T-helper 1 cell (primary cell): ENCODE results near the gene ADGRV1.

ENCODE experiments used
- DNase-seq, 5 donors: peaks; one replicate each; pipeline ENCODE4 v3.0.0-alpha.2; 2012 to 2020

Gene ADGRV1

DNA sequence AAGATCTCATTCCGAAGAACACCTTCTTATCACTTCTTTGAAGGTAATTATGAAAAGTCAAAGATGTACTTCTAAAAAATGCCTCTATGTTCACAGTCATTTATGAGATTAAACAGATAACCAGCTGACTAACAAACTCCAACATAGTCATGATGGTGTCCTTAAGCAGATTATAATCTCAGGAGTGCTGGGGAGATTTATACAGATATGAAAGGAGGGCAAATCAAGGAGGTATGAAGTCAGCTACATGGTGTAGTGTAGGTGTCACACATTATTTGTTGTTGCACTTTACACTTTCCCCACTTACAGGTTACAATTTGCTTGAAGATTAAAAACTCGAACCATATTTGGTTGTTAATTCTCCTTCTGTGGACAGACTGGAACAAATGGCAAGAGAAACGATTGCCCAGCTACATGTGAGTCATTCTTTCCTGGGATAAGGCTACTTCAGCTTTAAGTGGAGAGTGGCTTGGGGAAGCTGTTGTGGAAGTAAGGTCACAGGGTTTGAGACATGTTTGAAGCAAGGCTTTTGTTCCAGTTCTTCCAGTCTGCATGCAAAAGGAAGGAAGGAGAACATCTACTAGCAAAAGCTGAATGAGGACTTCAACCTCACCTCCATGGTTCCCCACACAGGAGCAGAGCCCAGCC lies 320.1 kb downstream of the ADGRV1 start:
- DNase-seq: no peak

DNA sequence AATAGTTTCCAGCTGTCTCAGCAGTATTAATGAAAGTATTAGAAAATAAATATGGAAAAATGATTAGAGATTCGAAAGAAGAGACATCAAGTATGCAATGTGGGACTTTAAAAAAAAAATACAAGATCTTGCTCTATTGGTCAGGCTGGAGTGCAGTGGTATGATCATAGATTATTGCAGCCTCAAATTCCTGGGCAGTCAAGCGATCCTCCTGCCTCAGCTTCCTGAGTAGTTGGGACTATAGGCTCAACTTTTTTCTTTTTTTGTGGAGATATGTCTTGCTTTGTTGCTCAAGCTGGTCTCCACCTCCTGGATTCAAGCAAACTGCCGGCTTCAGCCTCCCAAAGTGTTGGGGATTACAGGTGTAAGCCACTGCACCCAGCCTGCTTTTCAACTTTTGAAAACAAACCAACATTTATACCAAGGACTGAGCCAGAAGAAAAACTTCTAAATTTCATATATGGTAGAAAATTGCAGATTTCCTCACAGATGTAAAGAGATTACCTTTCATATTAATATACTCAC lies 323.1 kb downstream of the ADGRV1 start:
- DNase-seq: no peak

DNA sequence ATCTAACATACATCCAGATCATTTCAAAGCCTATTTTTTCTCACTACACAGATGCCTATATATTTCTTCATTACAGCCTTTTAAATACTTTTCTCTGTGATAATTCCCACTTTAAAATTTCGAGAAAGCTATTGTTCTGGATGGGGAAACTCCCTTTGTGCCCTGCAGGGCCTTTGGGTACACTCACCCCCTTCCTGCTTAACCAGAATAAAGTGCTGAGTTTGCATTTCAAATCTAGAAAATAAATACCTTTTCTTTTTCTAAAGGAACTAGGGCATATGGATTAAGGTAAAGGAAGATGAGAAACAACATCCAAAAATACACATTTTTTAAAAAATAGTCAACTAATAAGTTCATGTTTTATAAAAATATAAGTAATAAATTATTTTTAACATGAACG lies 323.9 kb downstream of the ADGRV1 start:
- no peak for DNase-seq

DNA sequence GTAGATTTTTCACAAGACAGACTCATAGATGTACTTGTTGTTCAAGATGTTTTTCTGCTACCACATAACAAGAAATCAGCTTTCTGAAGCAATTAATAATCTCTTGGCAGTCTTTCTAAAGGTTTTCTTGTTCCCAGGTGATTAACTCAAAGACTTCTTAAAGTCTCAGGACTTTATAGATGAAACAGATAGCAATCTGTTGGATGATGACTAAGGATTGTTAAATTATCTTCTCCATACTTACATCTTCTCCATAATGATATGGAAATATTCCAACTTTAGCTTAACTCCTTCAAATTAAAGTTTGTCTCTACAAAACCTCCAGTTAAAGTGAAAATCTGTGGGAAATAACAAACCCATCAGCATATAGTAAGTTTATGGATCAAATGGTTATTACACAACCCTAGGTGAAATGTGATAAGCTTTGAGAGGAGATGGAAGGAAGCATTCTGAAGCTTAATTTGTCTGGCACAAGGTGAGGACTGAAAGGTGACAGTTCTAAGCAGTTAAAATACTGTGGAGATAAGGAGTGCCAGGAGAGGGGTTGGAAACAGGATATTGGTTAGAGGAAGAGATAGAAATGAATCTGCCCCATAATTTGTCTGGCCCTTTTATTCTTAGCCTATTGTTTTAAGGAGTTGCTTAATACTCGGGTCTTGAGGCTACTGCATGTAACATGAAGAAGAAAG lies 326.7 kb downstream of the ADGRV1 start:
- no peak for DNase-seq

DNA sequence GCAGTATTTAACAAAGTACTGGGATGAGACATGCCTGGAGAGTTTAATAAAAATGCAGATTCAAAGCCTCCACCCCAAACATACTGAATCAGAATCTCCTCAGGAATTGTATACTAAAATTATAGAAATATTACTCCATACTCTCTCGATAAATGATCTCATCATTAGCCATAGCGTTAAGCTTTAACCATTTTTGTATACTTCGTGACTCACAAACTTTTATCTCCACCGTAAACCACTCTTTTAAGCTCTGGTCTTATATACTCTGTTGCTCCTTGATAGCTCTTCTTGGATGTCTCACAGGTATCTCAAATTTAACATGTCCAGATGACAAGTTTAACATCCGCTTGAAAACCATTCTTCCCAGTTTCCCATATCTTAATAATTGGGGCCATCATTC lies 327.8 kb downstream of the ADGRV1 start:
- DNase-seq: no peak

DNA sequence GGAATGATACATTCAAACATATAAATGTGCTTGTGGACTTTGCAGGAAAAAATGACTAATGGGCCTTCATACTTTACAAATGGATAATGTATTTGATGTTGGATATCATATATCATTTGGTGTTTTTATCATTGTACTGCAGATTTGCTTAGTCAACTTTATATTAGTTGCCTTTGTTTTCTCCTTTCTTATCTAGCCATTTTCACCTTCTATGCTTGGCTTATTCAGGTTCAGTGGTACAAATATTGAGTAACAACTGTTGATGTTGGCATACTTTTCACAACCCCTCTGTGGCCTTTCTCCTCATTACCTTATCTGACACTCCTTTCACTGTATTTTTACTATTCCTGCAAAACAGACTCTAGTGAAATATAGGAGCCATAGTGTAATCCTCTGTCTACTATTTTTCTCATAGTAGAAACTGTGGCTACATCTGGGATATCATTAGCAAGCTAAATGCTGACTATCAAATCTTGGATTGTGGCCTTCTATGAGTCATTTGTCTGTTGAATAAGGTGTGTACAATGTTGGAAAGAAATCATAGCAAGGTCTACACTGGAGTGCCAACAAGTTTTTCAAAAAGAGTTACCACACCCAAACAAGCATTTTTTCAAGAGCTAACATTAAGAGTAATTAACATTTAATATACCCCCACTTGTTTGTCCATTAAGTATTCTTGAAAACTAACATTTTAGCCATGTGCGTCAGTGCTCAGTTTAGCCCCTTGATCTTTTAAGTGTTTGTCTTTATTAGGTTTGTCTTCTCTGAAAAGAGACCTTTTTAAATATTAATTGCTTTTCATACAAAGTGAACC lies 330.1 kb downstream of the ADGRV1 start:
- DNase-seq: no peak

DNA sequence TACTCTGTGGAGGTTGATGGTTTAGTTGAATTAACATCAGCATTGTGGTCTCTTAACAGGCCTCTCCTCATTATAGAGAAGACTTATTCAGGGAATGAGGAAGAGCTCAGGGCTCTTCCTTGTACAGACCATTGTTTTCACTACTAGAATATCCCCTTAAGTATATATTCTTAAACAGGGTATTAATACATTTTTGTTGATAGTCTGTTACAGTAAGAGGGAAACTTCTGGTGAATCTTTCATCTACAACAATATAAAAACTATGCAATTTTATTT lies 330.7 kb downstream of the ADGRV1 start:
- no peak for DNase-seq

DNA sequence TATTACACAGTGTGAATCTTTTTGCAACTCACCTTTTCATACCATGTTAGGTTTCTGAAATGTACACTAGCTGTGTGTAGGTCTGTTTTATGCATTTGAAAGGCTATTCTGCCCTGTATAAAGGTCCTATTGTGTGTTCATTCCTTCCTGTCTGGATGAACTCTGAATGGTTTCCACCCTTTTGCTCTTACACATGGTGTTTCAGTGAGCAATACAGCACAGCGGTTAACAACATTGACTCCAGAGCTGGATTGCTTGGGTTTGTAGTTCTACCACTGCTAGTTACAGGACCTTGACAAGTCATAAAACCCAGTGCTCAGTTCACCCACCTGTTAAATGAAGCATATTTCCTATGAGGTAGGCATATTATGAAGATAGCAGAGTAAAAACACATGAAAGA lies 331.6 kb downstream of the ADGRV1 start:
- DNase-seq: no peak

DNA sequence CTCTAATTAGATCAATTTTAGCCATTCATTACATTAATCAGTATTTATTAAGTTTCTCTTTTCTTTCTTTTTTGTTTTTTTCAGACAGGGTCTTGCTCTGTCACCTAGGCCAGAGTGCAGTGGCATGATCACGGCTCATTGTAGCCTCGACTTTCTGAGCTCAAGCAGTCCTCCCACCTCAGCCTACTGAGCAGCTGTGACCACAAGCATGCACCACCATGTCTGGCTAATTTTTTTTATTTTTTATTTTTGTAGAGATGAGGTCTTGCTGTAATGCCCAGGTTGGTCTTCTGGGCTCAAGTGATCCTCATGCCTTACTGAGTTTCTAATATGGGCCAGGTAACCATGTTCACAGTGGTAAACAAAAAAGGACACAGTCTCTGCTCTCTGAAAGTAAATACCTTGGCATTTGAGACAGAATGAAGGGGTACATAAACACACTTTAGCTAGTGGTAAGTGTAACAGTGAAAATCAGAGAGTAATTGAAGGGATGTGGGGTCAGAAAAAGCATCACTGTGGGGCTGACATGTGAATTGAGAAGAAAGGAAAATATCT lies 336.3 kb downstream of the ADGRV1 start:
- DNase-seq: no peak

DNA sequence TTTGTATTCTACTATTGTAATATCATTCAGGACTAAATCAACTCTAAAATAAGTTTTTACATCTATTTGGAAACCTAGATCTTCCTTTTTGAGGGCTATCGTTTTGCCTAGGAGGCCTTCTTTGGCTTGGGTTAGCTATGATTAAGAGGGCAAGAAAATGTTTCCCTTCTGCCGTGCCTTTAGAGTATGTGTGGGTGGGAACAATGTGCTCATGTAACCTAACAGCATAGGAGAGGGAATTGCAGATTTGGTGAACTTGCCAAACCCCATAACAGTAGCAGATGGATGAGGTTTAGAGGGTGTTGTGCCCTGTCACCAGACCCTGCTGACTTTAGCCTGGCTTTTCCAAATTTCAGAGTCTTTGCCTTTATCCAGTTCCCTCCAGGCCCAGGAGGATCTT lies 339.0 kb downstream of the ADGRV1 start:
- DNase-seq: no peak

DNA sequence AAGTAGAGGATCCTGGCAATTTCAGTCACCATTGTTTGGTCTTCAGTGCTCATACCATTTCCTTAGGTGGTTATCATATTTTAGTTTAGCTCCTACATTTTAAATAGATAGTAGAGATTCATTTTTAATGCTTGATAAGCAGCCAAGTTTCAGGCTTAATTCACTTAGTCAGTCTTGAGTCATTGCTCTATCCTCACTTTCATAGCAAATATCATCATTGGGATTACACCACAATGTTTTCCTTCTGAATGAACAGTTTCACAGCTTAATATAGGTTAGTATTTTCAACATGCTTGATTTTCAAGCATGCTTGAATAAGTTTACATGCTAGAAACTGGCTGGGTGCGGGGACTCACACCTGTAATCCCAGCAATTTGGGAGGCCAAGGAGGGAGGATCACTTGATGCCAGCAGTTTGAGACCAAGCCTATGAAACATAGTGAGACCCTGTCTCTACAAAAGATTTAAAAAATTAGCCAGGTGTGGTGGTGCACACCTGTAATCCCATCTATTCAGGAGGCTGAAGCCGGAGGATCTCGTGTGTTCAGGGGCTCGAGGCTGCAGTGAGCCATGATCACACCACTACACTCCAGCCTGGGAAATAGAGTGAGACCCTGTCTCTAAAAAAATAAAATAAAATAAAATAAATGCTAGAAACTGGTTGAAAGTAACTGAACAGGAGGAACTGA lies 339.9 kb downstream of the ADGRV1 start:
- no peak for DNase-seq

DNA sequence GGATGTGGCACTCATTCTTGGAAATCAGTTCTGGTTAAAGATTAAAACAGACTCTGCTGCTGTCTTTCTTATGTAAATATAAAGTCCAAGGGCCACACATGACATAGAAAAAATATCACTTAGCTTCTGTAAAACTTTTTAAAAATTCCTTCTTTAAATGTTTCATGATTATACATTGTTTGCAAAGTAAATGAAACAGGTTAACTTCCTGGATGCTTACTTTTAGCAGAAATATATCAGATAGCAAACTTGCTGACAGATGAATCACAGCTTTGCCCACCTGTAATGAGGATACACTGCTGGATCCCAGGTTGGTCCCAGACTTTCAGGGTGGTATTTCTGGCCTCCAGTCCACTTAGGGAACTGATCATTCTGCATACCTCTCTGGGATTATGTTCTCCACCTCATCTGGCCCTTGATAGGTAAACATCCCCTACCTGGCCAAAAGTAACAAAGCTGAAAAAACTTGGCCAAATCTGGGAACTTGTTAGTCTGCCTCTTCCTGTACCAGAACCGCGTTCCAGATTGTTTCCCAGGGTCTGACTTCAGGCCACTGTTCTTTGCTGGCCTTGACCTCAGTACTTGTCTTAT lies 340.5 kb downstream of the ADGRV1 start:
- no peak for DNase-seq

DNA sequence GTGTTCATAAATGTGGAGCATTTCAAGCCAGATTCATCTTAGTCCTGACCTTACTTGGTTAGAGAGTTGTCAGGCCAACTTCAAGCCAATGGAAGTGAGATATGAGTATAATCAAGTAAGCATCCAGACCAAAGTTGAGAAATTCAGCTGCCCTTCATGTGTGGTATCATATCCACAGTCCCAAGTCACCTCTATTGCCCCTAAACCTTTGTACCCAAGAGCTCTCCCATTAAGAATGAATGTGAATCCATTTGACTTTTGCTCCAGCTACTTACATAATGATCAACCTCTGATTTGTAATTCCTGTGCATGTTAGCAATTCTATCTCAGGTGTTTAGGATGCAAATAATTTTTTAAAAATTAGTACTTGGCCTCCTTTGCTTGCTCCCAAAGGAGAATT lies 342.7 kb downstream of the ADGRV1 start:
- no peak for DNase-seq

DNA sequence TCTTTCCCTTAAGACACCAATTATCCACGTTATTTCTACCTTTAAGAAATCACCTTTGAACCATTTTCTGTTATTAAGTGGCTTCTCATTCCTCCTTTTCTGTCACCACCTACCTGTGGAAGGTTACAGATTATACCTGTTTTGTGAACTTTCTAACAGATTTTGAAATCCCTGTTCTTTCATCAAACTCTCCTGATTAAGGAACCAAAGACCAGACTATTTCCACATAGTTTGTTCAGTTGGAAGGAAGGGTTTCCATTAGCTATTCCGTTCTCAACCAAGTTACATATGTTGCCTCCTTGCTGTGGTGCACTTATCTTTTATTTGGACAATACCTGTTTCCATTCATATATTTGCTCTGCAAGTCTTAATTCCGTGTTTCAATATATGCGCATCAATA lies 343.6 kb downstream of the ADGRV1 start:
- DNase-seq: no peak

DNA sequence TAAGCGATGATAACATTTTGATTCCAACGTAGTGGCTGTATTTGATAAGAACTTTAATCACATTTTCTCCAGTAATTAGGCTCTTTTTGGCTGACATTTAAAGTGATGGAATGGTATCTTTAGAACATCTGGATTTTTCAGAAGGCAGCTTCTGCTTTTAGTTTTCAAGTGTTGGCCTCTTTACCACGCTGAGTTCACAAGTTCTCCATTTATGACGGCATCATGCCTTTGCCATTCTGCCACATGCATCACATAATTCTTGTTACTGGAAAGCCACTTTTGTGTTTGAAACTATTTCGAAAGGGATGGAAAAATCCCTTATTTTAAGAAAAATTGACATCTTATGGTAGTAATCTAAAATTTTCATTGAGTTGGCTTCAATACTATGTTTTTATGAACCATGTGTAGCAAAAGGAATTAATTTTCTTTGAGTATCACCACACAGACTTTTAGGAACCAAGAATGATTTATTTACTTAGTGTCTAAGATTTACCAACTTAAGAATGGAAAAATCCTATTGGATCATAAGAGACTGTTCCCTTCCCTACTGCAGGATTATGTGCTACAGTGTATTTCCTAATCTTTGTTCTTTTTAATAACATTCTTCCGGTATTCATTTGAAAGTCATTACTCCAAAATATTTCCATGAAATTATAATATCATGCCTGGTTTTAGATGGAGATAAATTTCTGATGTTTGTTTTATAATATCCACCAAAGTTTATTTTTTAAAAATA lies 344.2 kb downstream of the ADGRV1 start:
- no peak for DNase-seq

DNA sequence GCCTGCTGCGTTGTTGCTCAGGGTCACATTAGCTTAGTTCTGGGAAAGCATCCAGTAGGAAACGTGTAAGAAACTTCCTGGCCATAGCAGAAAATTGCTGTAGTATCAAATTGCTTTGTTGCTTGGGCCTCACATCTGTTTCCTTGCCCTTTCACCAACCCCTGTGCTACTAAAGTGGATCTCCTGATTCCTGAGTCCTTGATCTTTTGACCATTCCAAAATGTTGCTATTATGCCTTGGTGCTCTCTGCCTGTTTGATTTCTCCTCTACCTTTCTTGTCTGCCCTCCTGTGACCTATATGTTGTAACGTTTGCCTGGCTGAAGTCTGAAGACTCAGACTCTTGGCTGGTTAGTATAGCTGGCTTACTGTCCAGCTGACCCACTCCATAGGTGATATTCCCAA lies 350.5 kb downstream of the ADGRV1 start:
- no peak for DNase-seq

DNA sequence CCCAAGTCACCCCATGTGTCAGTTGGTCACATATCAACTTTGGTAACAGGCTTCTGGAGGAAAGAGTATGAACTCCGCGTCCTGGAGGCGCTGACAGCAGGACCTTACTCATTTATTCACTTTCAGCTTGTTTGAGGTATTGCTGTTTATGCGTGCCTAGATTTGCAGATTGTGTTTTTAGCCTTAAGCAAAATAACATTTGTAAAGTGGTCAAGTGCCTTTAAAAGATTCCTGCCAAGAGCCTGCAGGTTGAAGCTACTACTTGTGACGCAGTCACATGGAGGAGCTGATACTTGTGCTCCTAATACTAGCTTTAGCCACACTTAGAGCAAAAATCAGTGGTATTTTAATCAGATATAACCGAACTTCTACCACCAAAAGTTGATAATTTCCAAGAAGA lies 351.3 kb downstream of the ADGRV1 start:
- no peak for DNase-seq

DNA sequence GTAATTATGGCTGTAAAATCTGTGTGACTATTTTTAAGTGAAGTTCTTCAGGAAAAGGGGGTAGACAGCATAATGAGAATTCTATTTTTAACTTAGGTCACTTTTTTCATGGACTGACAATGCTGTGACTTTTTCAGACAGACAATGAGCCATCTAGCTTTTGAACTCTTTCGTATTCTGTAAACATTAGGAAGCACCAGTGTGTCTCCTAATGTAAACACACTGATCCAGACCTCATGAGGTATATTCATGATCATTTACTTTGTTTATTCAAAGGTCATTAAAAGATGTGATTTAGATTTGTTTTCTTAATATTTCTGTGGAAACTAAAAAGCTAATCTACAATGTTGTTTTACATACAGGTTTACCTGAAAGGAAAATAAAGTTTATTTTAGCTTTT lies 352.6 kb downstream of the ADGRV1 start:
- no peak for DNase-seq

DNA sequence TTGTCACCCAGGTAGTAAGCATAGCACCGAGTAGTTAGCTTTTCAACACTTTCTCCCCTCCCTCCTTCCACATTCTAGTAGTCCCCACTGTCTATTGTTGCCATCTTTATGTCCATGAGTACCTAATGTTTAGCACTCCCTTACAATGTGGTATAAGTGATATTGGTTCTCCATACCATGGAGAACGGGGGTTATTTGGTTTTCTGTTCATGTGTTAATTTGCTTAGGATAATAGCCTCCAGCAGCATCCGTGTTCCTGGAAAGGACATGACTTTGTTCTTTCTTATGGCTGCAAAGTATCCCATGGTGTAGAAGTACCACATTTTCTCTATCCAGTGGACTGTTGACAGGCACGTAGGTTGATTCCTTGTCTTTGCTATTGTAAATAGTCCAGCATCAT lies 353.9 kb downstream of the ADGRV1 start:
- DNase-seq: no peak

DNA sequence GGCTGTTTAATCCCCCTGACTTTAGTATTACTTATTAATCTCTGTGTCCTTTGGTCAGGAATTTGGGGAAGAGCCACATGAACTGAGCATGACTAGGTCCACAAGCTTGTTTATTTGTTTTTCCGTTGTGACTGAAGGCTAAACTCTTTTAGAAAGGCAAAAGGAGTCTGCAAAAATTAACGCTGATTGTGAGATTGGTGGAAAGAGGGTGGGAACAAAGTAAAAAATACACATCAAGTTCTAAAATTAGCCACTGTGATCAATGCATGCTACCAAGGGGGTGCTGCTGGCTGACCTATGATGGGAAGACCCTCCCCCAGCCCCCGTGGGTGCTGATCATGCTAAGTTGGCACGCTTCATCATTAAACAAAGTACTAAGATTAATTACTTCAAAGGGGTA lies 356.8 kb downstream of the ADGRV1 start:
- no peak for DNase-seq

DNA sequence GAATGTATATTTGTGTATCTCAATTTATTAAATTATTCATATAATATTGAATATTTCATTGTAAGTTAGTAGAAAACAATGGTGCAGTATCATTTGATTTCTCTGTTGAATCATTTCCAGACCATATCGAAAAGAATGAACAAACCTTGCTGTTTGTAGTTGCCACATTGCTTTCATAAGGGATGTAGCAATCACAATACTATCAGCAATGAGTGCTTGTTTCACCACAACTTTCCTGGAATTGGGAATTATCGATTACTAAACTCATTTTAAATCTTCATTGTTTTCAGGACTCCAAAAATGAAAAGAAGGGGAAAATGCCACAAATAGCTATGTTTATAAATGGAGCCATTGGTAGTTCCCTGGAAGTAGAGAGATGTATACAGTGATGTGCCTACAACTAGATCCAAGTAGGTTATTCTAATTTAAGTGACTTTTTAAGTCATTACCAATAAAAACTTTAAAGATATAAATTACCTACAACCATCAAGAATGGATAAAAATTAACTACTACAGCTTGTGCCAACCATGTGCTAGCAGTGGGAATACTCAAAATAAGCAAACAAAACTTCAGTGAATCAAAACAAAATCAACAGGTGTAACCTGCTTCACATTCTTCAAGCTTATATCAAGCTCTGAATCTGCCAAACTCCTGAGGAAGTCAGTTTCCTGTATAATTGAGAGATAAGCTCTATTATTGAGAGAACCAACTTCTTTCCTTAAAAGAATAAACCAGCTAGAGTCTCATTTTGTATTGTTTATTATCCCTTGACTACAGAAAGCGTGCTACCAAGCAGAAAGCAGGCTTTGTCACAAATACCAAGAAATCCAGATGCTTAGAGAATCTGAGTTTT lies 358.6 kb downstream of the ADGRV1 start:
- no peak for DNase-seq
